GM12865 (cell line): ENCODE data around the gene GSTA4.

Experiments
- DNase-seq: peaks from one replicate; pipeline ENCODE4 v3.0.0; 2010; ENCODE audit warnings: low read depth
- H3K4me3 ChIP-seq: 2 replicates; pipeline ENCODE4 v1.5.1; 2011; ENCODE audit warnings: mild to moderate bottlenecking, low read depth, low read length, control low read depth
- TF ChIP-seq, protein P1 (sequence below): IDR thresholded peaks from 2 replicates; pipeline ENCODE4 v1.5.1; 2011; ENCODE audit warnings: low read length, control low read depth, low read depth, inconsistent platforms; ENCODE audit not compliant: insufficient read depth; ENCODE audit errors: missing control alignments

The GSTA4 gene

GRCh38 chr6:52981222-52981900 lies 13.7 kb downstream of the GSTA4 start:
- DNase-seq, result no peak
- H3K4me3 ChIP-seq, result no peak overlapping the region
- TF ChIP-seq, protein P1, sequence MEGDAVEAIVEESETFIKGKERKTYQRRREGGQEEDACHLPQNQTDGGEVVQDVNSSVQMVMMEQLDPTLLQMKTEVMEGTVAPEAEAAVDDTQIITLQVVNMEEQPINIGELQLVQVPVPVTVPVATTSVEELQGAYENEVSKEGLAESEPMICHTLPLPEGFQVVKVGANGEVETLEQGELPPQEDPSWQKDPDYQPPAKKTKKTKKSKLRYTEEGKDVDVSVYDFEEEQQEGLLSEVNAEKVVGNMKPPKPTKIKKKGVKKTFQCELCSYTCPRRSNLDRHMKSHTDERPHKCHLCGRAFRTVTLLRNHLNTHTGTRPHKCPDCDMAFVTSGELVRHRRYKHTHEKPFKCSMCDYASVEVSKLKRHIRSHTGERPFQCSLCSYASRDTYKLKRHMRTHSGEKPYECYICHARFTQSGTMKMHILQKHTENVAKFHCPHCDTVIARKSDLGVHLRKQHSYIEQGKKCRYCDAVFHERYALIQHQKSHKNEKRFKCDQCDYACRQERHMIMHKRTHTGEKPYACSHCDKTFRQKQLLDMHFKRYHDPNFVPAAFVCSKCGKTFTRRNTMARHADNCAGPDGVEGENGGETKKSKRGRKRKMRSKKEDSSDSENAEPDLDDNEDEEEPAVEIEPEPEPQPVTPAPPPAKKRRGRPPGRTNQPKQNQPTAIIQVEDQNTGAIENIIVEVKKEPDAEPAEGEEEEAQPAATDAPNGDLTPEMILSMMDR, result no peak

DNA sequence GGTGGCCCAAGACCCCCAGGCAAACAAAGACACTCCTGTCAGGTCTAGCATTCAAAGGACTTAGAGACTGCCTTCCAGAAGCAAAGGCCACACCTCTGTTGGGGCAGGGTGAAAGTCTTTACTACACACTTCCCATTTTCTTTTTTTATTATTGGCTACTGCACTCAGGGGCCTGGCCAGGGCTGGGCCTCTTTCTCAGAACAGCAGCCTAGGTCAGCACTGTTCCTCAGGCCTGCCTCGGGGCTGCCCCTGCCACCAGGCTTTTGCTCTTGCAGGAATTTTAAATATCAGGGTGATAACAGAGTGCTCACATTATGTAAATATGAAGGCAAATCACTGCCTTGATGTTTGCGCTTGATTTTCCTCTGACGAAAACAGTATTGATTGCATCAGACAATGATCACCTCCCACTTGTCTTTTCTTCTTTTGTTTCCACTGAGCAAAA lies 18.5 kb downstream of the GSTA4 start:
- no peak for DNase-seq
- no peak overlapping the region for H3K4me3 ChIP-seq
- TF ChIP-seq, protein P1, result no peak

- TF ChIP-seq, protein P1, result no peak
- H3K4me3 ChIP-seq, result no peak overlapping the region
- no peak for DNase-seq
These were observed 18.9 kb downstream of the GSTA4 start for GRCh38 chr6:52976149-52976548.

DNA sequence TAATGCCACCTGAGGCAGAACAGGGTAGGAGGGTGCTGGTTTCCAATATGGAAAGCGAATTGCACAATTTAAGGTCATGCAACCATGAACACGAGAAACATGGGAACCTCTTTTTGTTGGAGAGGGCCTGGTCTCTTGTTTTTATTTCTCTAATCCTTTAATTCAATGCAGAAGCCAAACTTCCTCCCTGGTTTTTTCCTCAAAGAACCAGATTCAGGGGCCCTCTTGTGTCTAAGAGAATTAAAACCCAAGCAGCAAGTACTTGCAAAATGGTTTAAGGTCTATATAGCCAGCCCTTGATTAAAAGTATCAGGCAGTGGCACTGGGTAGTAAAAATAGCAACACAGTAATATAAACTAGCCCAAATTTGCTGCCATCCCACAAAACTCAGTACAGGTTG lies 19.5 kb downstream of the GSTA4 start:
- TF ChIP-seq, protein P1, result no peak
- H3K4me3 ChIP-seq, result no peak overlapping the region
- DNase-seq, result no peak

- TF ChIP-seq, protein P1, result no peak
- no peak overlapping the region for H3K4me3 ChIP-seq
- no peak for DNase-seq
These were observed 22.1 kb downstream of the GSTA4 start for GRCh38 chr6:52972989-52973388.

DNA sequence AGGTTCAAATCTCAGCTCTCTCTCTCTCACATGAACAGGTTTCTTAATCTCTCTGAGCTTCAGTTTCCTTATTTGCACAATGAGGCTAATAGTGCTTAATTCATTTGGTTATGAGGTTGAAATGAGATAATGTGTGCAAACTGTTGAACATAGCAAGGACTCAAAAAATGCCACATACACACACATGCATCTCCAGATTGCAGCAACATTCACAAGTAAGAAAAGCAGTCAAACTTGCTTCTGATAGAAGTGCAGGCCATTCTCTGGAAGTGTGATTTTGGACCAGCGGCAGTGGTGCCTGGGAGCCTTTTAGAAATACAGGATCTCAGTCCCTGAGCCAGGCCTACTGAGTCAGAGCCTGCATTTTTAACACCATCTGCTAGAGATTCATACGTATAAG lies 25.7 kb downstream of the GSTA4 start:
- DNase-seq, result no peak
- H3K4me3 ChIP-seq, result no peak overlapping the region
- TF ChIP-seq, protein P1, result no peak

GRCh38 chr6:52966101-52966500 lies 29.0 kb downstream of the GSTA4 start:
- no peak overlapping the region for H3K4me3 ChIP-seq
- TF ChIP-seq, protein P1, result no peak
- no peak for DNase-seq
